GM12873 (cell line): Measurements from ENCODE around the gene OR51B6.

Source experiments
- TF ChIP-seq, protein P1 (sequence below): IDR thresholded peaks from 2 replicates; pipeline ENCODE4 v1.5.1; 2012; ENCODE audit warnings: low read depth, mild to moderate bottlenecking, moderate library complexity, low read length, control low read depth; ENCODE audit not compliant: insufficient read depth; ENCODE audit errors: missing control alignments

Gene OR51B6, protein sequence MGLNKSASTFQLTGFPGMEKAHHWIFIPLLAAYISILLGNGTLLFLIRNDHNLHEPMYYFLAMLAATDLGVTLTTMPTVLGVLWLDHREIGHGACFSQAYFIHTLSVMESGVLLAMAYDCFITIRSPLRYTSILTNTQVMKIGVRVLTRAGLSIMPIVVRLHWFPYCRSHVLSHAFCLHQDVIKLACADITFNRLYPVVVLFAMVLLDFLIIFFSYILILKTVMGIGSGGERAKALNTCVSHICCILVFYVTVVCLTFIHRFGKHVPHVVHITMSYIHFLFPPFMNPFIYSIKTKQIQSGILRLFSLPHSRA

DNA sequence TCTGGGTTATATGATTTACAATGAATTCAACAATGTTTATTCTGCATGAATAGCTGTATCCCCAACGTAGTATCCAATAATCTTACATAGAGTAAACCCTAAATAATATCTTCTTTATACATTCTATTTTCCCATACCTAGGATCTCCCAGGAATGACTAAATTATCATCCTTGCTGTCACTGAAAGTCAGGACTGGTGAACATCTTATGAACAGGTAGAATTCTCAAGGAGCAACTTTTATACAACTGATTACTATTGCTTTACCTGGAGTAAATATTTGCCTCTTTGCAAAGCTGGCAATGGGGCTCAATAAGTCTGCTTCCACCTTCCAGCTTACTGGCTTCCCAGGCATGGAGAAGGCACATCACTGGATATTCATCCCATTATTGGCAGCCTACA is at the start of gene OR51B6:
TSS of gene OR51B6 (plus strand) at position 301 of the 400 bp plus-strand sequence. CDS start at position 301, 0 bp downstream.
- TF ChIP-seq, protein P1, sequence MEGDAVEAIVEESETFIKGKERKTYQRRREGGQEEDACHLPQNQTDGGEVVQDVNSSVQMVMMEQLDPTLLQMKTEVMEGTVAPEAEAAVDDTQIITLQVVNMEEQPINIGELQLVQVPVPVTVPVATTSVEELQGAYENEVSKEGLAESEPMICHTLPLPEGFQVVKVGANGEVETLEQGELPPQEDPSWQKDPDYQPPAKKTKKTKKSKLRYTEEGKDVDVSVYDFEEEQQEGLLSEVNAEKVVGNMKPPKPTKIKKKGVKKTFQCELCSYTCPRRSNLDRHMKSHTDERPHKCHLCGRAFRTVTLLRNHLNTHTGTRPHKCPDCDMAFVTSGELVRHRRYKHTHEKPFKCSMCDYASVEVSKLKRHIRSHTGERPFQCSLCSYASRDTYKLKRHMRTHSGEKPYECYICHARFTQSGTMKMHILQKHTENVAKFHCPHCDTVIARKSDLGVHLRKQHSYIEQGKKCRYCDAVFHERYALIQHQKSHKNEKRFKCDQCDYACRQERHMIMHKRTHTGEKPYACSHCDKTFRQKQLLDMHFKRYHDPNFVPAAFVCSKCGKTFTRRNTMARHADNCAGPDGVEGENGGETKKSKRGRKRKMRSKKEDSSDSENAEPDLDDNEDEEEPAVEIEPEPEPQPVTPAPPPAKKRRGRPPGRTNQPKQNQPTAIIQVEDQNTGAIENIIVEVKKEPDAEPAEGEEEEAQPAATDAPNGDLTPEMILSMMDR, result no peak

DNA sequence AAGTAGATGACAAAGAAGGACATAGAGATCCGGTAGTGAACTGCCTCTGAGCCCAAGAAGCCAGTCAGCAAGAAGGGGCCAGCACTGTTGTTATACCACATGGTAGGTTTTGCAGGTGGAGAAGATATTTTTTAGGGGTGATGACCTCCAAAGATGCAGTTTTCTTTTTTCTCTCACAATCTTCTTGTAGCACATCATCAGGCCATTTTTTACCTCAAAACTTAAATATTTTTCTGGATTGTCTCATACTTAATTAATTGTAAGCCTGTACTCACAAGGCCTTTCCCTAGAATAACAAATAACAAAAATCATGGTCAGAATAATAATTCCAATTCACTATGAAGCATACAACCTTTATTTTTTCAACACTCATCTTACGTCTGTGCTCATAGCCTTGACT is 49.5 kb upstream of the OR51B6 start, which contains the start of gene OR51B4:
TSS of gene OR51B4 (minus strand) at position 101 of the 400 bp plus-strand sequence. CDS start at position 101, 0 bp downstream.
- TF ChIP-seq, protein P1, result no peak

DNA sequence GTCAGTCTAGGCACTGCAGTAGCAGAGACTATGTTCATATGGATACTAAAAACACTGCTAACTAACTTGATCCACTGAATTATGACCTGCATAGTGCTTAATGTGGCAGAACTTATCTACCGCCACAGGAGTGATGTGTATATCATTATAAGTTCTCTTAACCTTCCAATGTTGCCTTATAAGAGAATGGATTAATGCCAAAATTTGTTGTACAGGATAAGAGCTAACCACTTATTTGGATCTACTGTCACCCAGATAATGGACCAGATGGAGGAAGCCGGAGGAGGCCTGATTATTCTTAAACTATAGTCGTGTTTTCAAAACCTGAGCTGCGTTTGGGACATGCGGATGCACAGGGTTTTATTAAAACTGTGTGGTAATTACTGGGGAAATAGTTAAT is 47.7 kb upstream of the OR51B6 start:
- TF ChIP-seq, protein P1, result no peak

DNA sequence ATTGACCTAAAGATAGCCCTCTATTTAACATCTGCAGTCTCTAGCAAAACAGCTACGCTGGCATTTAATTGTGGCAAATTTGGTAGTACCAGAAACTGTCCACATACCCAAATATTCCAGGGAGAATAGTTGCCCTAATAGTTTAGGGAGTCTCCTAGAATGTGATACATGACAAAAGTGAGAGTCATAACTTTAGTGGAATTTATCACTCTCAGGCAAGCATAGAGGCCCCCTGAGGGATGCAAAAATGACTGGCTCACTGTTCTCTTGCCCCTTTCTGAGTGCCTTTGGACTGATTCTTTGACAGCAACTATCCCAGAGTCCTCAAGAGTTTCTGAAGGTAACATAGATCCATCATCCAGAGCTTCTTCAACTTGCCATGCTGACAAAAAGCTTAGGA is 47.3 kb upstream of the OR51B6 start:
- TF ChIP-seq, protein P1, result no peak

DNA sequence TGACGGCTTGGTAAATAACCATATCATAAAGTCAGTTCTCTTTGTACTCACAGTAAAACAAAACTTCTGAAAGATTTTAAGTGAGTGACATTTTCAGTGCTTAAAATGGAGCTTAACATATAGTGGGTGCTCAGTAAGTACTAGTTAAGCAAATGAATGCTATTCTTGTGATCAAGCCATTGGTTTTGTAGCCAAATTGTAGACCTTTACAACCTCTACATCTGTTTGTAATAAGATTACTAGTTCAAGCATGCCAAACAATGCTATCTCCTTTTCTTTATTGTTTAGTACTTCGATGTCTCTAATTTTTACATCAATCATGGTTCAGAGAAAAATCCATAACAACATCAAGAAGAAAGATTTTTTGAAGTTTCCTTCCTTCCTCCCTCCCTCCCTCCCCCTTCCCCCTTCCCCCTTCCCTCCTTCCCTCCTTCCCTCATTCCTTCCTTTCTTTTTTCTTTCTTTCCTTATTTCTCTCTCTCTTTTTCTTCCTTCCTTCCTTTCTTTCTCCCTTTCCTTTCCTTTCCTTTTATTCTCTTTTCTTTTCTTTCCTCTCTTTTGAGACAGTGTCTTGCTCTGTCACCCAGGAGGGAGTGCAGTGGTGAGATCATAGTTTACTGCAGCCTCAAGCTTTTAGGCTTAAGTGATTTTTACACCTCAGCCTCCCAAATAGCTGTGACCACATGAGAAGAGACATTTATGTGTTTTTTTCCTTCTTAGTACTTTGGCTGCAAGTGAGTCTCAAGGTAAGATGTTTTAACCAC is 43.9 kb upstream of the OR51B6 start:
- TF ChIP-seq, protein P1, result no peak

DNA sequence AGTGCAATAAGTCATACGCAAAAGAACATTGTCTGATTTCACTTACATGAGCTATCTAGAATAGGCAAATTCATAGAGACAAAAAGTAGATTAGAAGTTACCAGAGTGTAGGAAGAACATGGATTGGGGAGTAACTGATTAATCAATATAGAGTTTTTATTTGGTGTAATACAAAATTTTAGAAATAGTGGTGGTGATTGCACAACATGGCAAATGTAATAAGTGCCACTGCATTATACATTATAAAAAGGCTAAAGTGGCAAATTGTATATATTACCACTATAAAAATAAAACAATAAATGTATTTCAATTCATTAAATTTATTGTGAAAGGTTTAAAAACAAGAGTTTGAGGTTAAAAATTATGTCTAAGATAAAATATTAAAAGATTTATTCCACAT is 40.9 kb upstream of the OR51B6 start:
- TF ChIP-seq, protein P1, result no peak

DNA sequence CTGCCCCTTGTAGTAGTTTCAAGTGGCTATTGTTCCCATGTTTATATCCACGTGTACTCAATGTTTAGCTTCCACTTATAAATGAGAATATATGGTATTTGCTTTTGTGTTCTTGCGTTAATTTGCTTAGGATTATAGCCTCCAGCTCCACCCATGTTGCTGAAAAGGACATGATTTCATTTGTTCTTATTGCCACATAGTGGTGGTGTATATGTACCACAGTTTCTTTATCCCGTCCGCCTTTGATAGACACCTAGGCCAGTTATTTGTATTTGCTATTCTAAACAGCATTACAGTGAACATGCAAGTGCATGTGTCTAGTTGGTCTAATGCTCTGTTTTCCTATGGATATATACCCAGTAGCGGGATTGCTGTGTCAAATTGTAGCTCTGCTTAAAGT is 34.0 kb upstream of the OR51B6 start:
- TF ChIP-seq, protein P1, result no peak
